ENCODE data around the gene ZNF439.
A peak's percentile ranks its signal among the peaks of the same experiment; 100 is the strongest.
"Not testable (repeated sequence)": the region's sequence is repeated elsewhere in the genome, so short reads cannot be mapped to it uniquely, and the experiment has no call there.

The ZNF439 gene

GRCh38 chr19:11872624-11873023 is 24.1 kb downstream of the ZNF439 start:
- DNase-seq, result no peak

DNA sequence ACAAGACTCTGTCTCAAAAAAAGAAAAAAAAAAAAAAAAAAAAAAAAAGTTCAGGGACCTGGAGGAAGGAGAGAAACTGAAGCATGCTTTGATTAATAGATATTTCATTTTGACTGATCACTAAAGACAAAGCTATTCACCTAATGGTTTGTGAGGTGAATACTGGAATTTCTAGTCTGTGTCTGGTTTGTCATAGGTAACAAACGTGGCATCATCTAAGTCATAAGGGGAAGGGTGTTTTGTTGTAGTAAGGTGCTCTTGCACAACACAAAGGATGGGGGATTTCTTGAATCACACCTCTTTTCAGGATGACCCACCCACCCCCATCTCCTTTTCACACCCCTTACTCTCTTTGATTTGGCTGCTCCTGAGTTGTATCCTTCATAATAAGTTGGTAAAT is 25.2 kb downstream of the ZNF439 start:
- DNase-seq, result no peak

GRCh38 chr19:11879687-11880266 is 31.3 kb downstream of the ZNF439 start:
- DNase-seq, result not testable (repeated sequence)

DNA sequence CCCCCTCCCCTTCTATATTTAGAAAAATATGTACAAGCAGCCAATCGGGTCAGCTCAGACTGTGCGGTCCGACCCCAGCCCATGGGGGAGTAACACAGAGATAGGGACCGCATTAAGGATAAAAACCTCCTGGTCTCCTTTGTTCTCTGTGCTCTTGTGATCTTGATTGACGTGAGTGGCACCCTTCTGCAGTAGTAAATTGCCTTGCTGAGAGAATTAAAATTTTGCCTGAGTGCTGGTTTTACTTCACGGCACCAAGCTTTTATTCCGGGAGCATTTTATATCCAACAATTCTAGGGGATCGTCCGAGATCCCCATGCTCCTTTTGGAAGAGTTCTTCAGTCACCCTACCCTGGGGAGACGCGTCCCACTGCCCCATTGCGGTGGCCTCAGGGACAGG is 32.1 kb downstream of the ZNF439 start:
- no peak for DNase-seq

- DNase-seq, result no peak
Observed at GRCh38 chr19:11881151-11881800, 32.8 kb downstream of the ZNF439 start.

DNA sequence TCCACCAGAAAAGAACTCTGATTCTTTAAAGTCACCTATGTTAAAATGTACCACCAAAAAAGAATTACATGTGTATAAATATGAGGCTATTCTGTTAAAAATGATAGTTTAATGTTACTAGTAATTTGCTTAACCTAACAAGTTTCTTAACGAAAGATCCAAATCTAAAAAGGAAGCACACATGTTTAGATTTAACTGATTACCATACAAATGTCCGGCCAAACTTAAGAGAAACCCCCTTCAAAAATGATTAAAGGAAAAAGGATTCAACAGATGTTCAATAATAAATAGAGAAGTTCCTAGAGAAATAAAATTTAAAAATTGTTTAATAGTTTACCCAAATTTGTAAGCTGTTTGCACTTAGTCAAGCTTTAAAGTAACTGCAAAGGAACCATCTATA is 34.1 kb downstream of the ZNF439 start:
- no peak for DNase-seq

GRCh38 chr19:11887234-11887610 is 38.7 kb downstream of the ZNF439 start:
- no peak for DNase-seq

GRCh38 chr19:11887611-11888531 is 39.3 kb downstream of the ZNF439 start, which contains the start of gene ZNF69:
ZNF69 (plus strand) TSS chr19:11887782; CDS start chr19:11887924, 142 bp downstream.
- DNase-seq, result peak; percentile 36

GRCh38 chr19:11889901-11890300 is 41.4 kb downstream of the ZNF439 start:
- not testable (repeated sequence) for DNase-seq

GRCh38 chr19:11890634-11891033 is 42.1 kb downstream of the ZNF439 start:
- no peak for DNase-seq

- no peak for DNase-seq
Observed at GRCh38 chr19:11894851-11895250, 46.3 kb downstream of the ZNF439 start.

DNA sequence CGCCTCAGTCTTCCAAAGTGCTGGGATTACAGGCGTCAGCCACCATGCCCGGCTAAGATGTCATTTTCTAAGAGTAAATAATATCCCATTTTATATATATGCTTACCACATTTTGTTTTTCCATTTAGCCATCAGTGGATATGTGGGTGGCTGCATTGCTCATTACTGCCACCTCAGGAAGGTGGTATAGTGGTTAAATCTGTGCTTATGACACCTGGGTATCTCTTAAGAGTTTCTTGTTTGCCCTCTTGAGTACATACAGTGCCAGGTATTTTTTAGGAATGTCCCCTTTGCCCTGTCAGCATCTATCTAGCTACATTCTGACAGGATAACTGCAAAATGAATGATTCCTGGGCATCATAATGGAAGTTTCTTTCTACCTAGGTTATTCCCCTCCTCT is 53.7 kb downstream of the ZNF439 start:
- no peak for DNase-seq

DNA sequence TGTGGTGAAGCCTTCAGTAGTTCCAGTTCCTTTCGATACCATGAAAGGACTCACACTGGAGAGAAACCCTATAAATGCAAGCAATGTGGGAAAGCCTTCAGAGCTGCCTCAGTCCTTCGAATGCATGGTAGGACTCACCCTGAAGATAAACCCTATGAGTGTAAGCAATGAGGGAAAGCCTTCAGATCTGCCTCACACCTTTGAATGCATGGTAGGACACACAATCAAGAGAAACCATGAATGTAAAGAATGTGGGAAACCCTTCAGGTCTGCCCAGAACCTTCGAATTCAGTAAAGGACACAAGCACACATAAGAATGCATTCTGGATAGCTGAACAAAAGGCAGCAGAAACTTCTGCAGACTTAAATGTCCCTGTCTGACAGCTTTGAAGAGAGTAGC is 57.4 kb downstream of the ZNF439 start:
- no peak for DNase-seq

DNA sequence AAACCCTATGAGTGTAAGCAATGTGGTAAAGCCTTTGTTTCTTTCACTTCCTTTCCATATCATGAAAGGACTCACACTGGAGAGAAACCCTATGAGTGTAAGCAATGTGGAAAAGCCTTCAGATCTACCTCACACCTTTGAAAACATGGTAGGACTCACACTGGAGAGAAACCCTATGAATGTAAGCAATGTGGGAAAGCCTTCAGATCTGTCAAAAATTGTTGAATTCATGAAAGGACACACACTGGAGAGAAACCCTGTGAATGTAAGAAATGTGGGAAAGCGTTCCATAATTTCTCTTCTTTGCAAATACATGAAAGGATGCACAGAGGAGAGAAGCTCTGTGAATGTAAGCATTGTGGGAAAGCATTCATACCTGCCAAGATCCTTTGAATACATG is 63.4 kb downstream of the ZNF439 start:
- DNase-seq, result not testable (repeated sequence)

DNA sequence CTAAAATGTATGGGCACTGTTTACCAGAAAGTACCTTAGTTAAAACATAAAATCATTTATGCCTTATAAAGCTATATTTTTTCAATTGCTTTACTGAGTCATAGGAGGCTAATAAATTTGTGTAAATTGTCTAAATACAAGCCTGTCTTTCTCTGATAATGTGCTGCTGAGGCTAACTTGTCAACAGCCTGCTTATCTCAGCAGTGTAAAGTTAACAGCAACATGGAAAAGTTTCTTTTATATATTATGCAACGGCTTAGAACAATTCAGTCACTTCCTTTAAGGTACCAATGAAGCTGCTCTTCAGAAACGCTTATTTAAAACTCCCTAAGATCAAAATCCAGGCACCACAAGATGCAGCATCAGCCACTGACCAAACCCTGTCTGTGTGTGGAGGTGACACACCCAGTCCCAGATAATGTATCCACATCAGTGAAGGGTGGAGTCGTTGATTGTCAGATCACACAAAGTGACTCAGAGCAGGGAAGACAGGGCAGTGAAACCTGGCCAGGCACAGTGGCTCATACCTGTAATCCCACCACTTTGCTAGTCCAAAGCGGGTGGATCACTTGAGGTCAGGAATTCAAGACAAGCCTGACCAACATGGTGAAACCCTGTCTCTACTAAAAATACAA is 66.0 kb downstream of the ZNF439 start:
- DNase-seq, result not testable (repeated sequence)

Data from cortex of kidney (tissue), 1 donor.